ENCODE data around the gene FBLIM1. TPM values are rescaled to one million over a fixed set of nuclear protein-coding genes. Genes with fewer than 3 reads are reported as not detected.

Gene FBLIM1
- total and polyA plus RNA-seq, 3 donors from 2014 or later: 23.3 to 52.5 (median 32.8) TPM

GRCh38 chr1:15749399-15750291 is 8.9 kb upstream of the FBLIM1 start:
- DNase-seq: no peak
- Histone ChIP-seq H3K27me3 (no peaks in the 10 kb centered on the region), H3K27ac (no peak overlapping the region), H3K36me3 (ENCODE audit: low read depth, missing control alignments) (no peaks in the 10 kb centered on the region), H3K9me3 (no peaks in the 10 kb centered on the region), H3K4me3 (no peak overlapping the region), H3K4me1 (peaks cover 9% of the 10 kb centered on the region)
- 48 to 58% methylated on average over 13 to 19 of the region's 19 CpGs for WGBS, 2 donors
- intact Hi-C loops (cut with DNase I; ENCODE audit: low total_unique reads): no loop called here
- TF ChIP-seq CTCF (IDR thresholded peaks at IDR 0.05): no peak
- no peak for TF ChIP-seq POLR2A (IDR thresholded peaks at IDR 0.05)

GRCh38 chr1:15750924-15751323 is 7.7 kb upstream of the FBLIM1 start:
- H3K27ac ChIP-seq: no peak overlapping the region
- no peaks in the 10 kb centered on the region for H3K36me3 ChIP-seq (ENCODE audit: low read depth, missing control alignments)
- DNase-seq: no peak
- TF ChIP-seq CTCF (IDR thresholded peaks at IDR 0.05) (no peak), POLR2A (IDR thresholded peaks at IDR 0.05) (no peak)
- no peaks in the 10 kb centered on the region for H3K9me3 ChIP-seq
- intact Hi-C loops (cut with DNase I; ENCODE audit: low total_unique reads): no loop called here
- peaks cover 9% of the 10 kb centered on the region for H3K4me1 ChIP-seq
- WGBS, 2 donors: 83 to 91% methylated on average over 9 to 12 of the region's 12 CpGs
- H3K4me3 ChIP-seq: no peak overlapping the region
- H3K27me3 ChIP-seq: no peaks in the 10 kb centered on the region

GRCh38 chr1:15751717-15752116 is 6.9 kb upstream of the FBLIM1 start:
- DNase-seq: no peak
- Histone ChIP-seq H3K4me3 (no peak overlapping the region), H3K4me1 (peaks cover 14% of the 10 kb centered on the region), H3K36me3 (ENCODE audit: low read depth, missing control alignments) (no peaks in the 10 kb centered on the region), H3K9me3 (no peaks in the 10 kb centered on the region), H3K27me3 (no peaks in the 10 kb centered on the region), H3K27ac (no peak overlapping the region)
- intact Hi-C loops (cut with DNase I; ENCODE audit: low total_unique reads): no loop called here
- WGBS, 2 donors: 89 to 93% methylated on average over 10 of the region's 10 CpGs
- TF ChIP-seq POLR2A (IDR thresholded peaks at IDR 0.05) (no peak), CTCF (IDR thresholded peaks at IDR 0.05) (no peak)

GRCh38 chr1:15753776-15754175 is 4.8 kb upstream of the FBLIM1 start:
- intact Hi-C loops (cut with DNase I; ENCODE audit: low total_unique reads): no loop called here
- no peaks in the 10 kb centered on the region for H3K27me3 ChIP-seq
- H3K4me1 ChIP-seq: peaks cover 27% of the 10 kb centered on the region
- H3K9me3 ChIP-seq: no peaks in the 10 kb centered on the region
- 76 to 83% methylated on average over 10 of the region's 10 CpGs for WGBS, 2 donors
- H3K36me3 ChIP-seq (ENCODE audit: low read depth, missing control alignments): no peaks in the 10 kb centered on the region
- DNase-seq: no peak
- H3K4me3 ChIP-seq: no peak overlapping the region
- no peak for TF ChIP-seq POLR2A (IDR thresholded peaks at IDR 0.05)
- no peak for TF ChIP-seq CTCF (IDR thresholded peaks at IDR 0.05)
- H3K27ac ChIP-seq: peak overlapping the region in 1 of 2 donors; percentile 18

All from testis (tissue), 3 donors.